ENCODE data around the gene MSI2.

DNA sequence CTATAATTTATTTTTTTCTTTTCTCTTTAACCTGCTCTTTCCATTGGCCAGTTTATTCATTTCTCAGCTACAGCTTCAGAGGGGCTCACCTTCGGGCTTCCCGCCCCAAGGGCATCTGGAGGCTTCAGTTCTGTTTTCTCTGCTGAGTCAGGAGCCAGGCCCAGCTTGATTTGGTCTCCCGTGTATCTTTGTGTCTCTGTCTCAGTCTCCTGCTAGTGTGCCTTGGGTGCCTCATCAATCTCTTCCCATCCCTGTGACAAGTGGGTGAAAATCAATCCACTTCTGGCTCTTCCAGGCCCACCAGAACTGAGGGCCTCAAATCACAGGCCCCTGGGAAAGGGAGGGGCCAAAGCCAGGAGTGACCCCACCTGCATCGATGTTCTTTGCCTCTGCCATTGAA, 416.6 kb downstream of the MSI2 start:
- TF ChIP-seq RARB (CRISPR knock-in tag; IDR thresholded peaks at IDR 0.05), result no peak
- TF ChIP-seq, protein P1, sequence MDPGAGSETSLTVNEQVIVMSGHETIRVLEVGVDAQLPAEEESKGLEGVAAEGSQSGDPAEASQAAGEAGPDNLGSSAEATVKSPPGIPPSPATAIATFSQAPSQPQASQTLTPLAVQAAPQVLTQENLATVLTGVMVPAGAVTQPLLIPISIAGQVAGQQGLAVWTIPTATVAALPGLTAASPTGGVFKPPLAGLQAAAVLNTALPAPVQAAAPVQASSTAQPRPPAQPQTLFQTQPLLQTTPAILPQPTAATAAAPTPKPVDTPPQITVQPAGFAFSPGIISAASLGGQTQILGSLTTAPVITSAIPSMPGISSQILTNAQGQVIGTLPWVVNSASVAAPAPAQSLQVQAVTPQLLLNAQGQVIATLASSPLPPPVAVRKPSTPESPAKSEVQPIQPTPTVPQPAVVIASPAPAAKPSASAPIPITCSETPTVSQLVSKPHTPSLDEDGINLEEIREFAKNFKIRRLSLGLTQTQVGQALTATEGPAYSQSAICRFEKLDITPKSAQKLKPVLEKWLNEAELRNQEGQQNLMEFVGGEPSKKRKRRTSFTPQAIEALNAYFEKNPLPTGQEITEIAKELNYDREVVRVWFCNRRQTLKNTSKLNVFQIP (CRISPR knock-in tag; IDR thresholded peaks at IDR 0.05; ENCODE audit: borderline replicate concordance, low read depth), result no peak
